KMS-11 (cell line): ENCODE results near the gene KRTAP4-7.
"Not testable (repeated sequence)": the region's sequence is repeated elsewhere in the genome, so short reads cannot be mapped to it uniquely, and the experiment has no call there.

ENCODE experiments used
- H2AFZ ChIP-seq: fragments of 200-600 bp; sonication (generic); 2 replicates; pipeline ENCODE4 v1.6.1; 2016; ENCODE audit warnings: antibody characterized with exemption, mixed run types, low read depth
- H3K27ac ChIP-seq: fragments of 200-600 bp; sonication (generic); 2 replicates; pipeline ENCODE4 v1.6.1; 2016; ENCODE audit warnings: mild to moderate bottlenecking, mixed run types
- H3K27me3 ChIP-seq: fragments of 200-600 bp; sonication (generic); 2 replicates; pipeline ENCODE4 v1.6.1; 2017; ENCODE audit warnings: mild to moderate bottlenecking, low read depth, mixed run types, moderate library complexity; ENCODE audit not compliant: insufficient read depth
- H3K36me3 ChIP-seq: fragments of 200-600 bp; sonication (generic); 2 replicates; pipeline ENCODE4 v1.6.1; 2017; ENCODE audit warnings: mild to moderate bottlenecking, mixed run types; ENCODE audit not compliant: insufficient read depth
- H3K4me1 ChIP-seq: fragments of 200-600 bp; sonication (generic); 2 replicates; pipeline ENCODE4 v1.6.1; 2016; ENCODE audit warnings: mild to moderate bottlenecking, low read depth, mixed run types; ENCODE audit not compliant: poor library complexity, severe bottlenecking
- H3K4me2 ChIP-seq: fragments of 200-600 bp; sonication (generic); 2 replicates; pipeline ENCODE4 v1.7.0; 2016; ENCODE audit warnings: mild to moderate bottlenecking, mixed run types
- H3K4me3 ChIP-seq: fragments of 200-600 bp; sonication (generic); IDR thresholded peaks from 2 replicates; pipeline ENCODE4 v1.6.1; 2017; ENCODE audit warnings: low read depth, low read length, mixed read lengths; ENCODE audit not compliant: insufficient read depth
- H3K79me2 ChIP-seq: fragments of 200-600 bp; sonication (generic); 2 replicates; pipeline ENCODE4 v1.6.1; 2016; ENCODE audit warnings: low read depth, mixed run types; ENCODE audit not compliant: insufficient read depth
- H3K9ac ChIP-seq: fragments of 200-600 bp; sonication (generic); 2 replicates; pipeline ENCODE4 v1.6.1; 2016; ENCODE audit warnings: mild to moderate bottlenecking, mixed run types
- H4K20me1 ChIP-seq: fragments of 200-600 bp; sonication (generic); 2 replicates; pipeline ENCODE4 v1.6.1; 2016; ENCODE audit warnings: mild to moderate bottlenecking, mixed run types; ENCODE audit not compliant: insufficient read depth
- TF ChIP-seq, protein P1 (sequence below): fragments of 200-600 bp; sonication (generic); conservative IDR thresholded peaks from 2 replicates; pipeline ENCODE4 v1.6.1; 2017; ENCODE audit warnings: low read depth, mild to moderate bottlenecking, antibody characterized with exemption, low read length, moderate library complexity, mixed read lengths

The KRTAP4-7 gene

DNA sequence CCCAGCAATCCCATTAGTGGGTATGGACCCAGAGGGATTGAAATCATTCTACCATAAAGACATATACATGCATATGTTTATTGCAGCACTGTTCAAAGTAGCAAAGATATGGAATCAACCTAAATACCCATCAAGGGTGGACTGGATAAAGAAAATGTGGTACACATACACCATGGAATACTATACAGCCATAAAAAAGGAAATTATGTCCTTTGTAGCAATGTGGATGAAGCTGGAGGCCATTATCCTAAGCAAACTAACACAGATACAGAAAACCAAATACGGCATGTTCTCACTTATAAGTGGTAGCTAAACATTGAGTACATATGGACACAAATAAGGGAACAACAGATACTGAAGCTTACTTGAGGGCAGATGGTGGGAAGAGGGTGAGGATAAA is 26.4 kb upstream of the KRTAP4-7 start:
- Histone ChIP-seq H3K4me2 (no peak overlapping the region), H3K4me1 (no peaks in the 10 kb centered on the region), H2AFZ (no peak overlapping the region), H4K20me1 (no peaks in the 10 kb centered on the region), H3K27me3 (no peaks in the 10 kb centered on the region), H3K36me3 (no peaks in the 10 kb centered on the region), H3K27ac (no peak overlapping the region), H3K4me3 (no peak overlapping the region), H3K79me2 (no peaks in the 10 kb centered on the region), H3K9ac (no peak overlapping the region)
- TF ChIP-seq, protein P1, sequence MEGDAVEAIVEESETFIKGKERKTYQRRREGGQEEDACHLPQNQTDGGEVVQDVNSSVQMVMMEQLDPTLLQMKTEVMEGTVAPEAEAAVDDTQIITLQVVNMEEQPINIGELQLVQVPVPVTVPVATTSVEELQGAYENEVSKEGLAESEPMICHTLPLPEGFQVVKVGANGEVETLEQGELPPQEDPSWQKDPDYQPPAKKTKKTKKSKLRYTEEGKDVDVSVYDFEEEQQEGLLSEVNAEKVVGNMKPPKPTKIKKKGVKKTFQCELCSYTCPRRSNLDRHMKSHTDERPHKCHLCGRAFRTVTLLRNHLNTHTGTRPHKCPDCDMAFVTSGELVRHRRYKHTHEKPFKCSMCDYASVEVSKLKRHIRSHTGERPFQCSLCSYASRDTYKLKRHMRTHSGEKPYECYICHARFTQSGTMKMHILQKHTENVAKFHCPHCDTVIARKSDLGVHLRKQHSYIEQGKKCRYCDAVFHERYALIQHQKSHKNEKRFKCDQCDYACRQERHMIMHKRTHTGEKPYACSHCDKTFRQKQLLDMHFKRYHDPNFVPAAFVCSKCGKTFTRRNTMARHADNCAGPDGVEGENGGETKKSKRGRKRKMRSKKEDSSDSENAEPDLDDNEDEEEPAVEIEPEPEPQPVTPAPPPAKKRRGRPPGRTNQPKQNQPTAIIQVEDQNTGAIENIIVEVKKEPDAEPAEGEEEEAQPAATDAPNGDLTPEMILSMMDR: no peak

DNA sequence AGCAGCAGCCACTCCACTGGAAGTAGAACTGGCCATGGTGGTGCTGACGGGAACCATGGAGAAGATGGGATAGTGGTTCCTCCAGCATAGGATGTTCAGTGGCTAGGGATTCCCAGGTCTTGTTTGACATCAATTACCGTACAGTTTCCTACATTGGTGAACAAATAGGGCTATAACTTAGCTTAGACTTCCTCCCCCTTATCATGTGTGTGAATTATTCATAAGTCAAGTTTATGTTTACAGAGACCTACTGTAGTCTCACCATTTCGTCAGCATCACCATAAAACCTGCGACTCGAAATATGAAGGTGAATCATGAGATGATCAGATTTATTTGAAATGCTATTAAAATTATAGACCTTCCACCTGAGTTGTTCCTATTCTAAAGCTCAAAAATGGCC is 25.2 kb upstream of the KRTAP4-7 start:
- H2AFZ ChIP-seq: no peak overlapping the region
- H3K36me3 ChIP-seq: no peaks in the 10 kb centered on the region
- H3K4me2 ChIP-seq: no peak overlapping the region
- no peaks in the 10 kb centered on the region for H3K79me2 ChIP-seq
- no peaks in the 10 kb centered on the region for H4K20me1 ChIP-seq
- H3K4me1 ChIP-seq: no peaks in the 10 kb centered on the region
- no peak overlapping the region for H3K4me3 ChIP-seq
- TF ChIP-seq, protein P1: no peak
- H3K27me3 ChIP-seq: no peaks in the 10 kb centered on the region
- no peak overlapping the region for H3K27ac ChIP-seq
- no peak overlapping the region for H3K9ac ChIP-seq

DNA sequence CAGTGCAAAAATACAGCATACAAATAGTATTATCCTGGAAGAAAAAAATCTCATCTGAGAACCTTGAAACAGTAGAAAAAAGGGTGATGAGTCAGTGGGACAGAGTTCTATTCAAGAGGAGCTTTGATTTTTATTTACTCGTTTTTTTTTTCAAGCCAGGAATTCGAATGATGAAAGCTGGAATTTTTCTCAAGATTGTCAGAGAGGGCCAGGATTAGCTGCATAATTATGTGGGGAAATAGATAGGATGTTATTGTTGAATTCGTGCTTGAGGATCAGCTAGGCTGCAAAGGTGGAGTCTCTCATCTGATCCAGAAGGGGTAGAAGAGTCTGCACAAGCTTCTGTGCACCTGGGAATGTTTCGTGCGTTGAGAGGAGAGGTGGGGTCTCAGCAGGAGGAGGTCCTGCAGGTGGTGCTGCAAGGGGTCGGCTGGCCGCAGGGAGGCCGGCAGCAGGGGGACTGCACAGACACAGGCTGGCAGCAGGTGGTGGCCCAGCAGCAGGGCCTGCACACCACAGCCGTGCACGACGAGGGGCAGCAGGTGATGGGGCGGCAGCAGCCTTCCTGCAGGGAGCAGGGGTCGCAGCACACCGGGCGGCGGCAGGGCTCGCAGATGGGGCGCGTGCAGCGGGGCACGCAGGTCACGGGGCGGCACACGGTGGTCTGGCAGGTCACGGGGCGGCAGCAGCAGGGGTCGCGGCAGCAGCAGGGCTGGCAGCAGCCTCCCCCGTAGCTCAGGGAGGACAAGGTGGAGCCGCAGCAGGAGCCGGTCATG is 24.5 kb upstream of the KRTAP4-7 start:
- H3K27me3 ChIP-seq, H3K27ac ChIP-seq, H4K20me1 ChIP-seq, H2AFZ ChIP-seq, H3K9ac ChIP-seq, H3K79me2 ChIP-seq, H3K4me1 ChIP-seq, H3K36me3 ChIP-seq, H3K4me3 ChIP-seq, H3K4me2 ChIP-seq: not testable (repeated sequence)

GRCh38 chr17:41060052-41060604 is 23.8 kb upstream of the KRTAP4-7 start, which contains the start of gene KRTAP2-3:
KRTAP2-3 (minus strand) TSS chr17:41060114; CDS start chr17:41060050, 64 bp downstream.
- H3K4me1 ChIP-seq: no peaks in the 10 kb centered on the region
- H3K4me3 ChIP-seq: no peak within 1 kb of the TSS
- no peaks in the 10 kb centered on the region for H3K79me2 ChIP-seq
- H3K4me2 ChIP-seq: no peak within 1 kb of the TSS
- H3K27ac ChIP-seq: no peak within 1 kb of the TSS
- no peak within 1 kb of the TSS for H3K9ac ChIP-seq
- H2AFZ ChIP-seq: no peak within 1 kb of the TSS
- no peaks in the 10 kb centered on the region for H3K36me3 ChIP-seq
- no peaks in the 10 kb centered on the region for H3K27me3 ChIP-seq
- TF ChIP-seq, protein P1: no peak
- H4K20me1 ChIP-seq: no peaks in the 10 kb centered on the region

DNA sequence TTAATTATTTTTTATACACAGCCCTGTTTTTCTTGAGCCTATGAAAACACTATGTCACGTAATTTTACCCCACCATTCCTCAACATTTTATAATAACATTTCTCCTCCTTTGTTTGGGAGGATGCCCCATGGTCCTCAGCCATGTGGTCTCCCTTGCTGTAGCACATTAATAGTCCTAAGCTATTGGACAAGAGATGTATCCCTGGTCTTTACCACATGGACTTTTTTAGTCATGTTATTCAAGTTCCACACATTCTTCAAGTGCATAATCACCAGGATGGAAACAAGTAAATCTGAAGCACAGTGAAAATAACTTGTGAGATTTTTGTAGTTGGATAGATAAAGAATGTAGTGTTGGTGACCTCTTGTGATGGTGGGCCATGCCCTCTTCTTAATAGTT is 22.0 kb upstream of the KRTAP4-7 start:
- Histone ChIP-seq H3K4me1 (no peaks in the 10 kb centered on the region), H3K9ac (no peak overlapping the region), H3K27ac (no peak overlapping the region), H3K4me3 (no peak overlapping the region), H4K20me1 (no peaks in the 10 kb centered on the region), H3K36me3 (no peaks in the 10 kb centered on the region), H3K79me2 (no peaks in the 10 kb centered on the region), H3K4me2 (no peak overlapping the region), H2AFZ (no peak overlapping the region), H3K27me3 (no peaks in the 10 kb centered on the region)
- TF ChIP-seq, protein P1: no peak
